Gastroesophageal sphincter (tissue), 4 donors: ENCODE measurements around the gene CCDC92B. TPM values are rescaled to one million over a fixed set of nuclear protein-coding genes. Genes with fewer than 3 reads are reported as not detected.

Source experiments
- ATAC-seq: fragments of 150-250 bp; one replicate; pipeline ENCODE4 v1.9.1; 2016; ENCODE audit warnings: mild to moderate bottlenecking, moderate library complexity
- H3K27ac ChIP-seq, 4 donors: fragments of 200-600 bp; sonication (generic) in 3 of 4; 1 replicate in 3 of 4; 2 replicates in 1 of 4; pipeline ENCODE4 v1.5.1; 2016 to 2019
- H3K27me3 ChIP-seq: fragments of 200-600 bp; sonication (generic); one replicate; pipeline ENCODE4 v1.5.1; 2019
- H3K36me3 ChIP-seq, 2 donors: fragments of 200-600 bp; sonication (generic); one replicate each; pipeline ENCODE4 v1.5.1; 2019; ENCODE audit warnings: control low read depth in 1 of 2
- H3K4me1 ChIP-seq, 3 donors: fragments of 200-600 bp; sonication (generic); 1 replicate in 2 of 3; 2 replicates in 1 of 3; pipeline ENCODE4 v1.5.1; 2016 to 2019; ENCODE audit warnings: control low read depth in 2 of 3
- H3K4me3 ChIP-seq, 2 donors: fragments of 200-600 bp; sonication (generic); one replicate each; pipeline ENCODE4 v1.5.1; 2019; ENCODE audit warnings: mild to moderate bottlenecking in 1 of 2, moderate library complexity in 1 of 2
- H3K9me3 ChIP-seq, 3 donors: fragments of 200-600 bp; sonication (generic); one replicate each; pipeline ENCODE4 v1.5.1; 2017 to 2019; ENCODE audit warnings: control low read depth in 2 of 3
- CTCF ChIP-seq, 4 experiments: fragments of 200-600 bp in 2 of 4; fragments of 450-650 bp in 2 of 4; sonication (generic) in 1 of 4; IDR thresholded peaks; one replicate each; pipeline ENCODE4 v1.5.1; 2017 to 2019; ENCODE audit warnings: antibody characterized with exemption in 4 of 4, mild to moderate bottlenecking in 2 of 4, moderate library complexity in 2 of 4
- EP300 ChIP-seq: sonication (generic); formaldehyde crosslinking; IDR thresholded peaks from one replicate; pipeline ENCODE4 v1.6.1; 2017; ENCODE audit warnings: antibody characterized with exemption, mild to moderate bottlenecking
- POLR2A ChIP-seq, 2 donors: fragments of 450-650 bp; IDR thresholded peaks; one replicate each; pipeline ENCODE4 v1.6.1; 2017; ENCODE audit warnings: antibody characterized with exemption in 2 of 2, mild to moderate bottlenecking in 2 of 2, moderate library complexity in 1 of 2
- POLR2AphosphoS5 ChIP-seq: sonication (generic); formaldehyde crosslinking; IDR thresholded peaks from one replicate; pipeline ENCODE4 v1.6.1; 2017; ENCODE audit warnings: antibody characterized with exemption
- WGBS, 2 donors: methylation state at CpG; one replicate each; pipeline ENCODE4 v1.1.5; 2018; ENCODE audit warnings: low coverage in 1 of 2; 5-methylcytosine and 5-hydroxymethylcytosine counted together
- total RNA-seq, 4 donors: library from RNA; depleted of rRNA; stranded (reverse); fragments of >200 nt; gene quantifications; one replicate each; pipeline ENCODE4 v1.1.0, GENCODE V29; 2016

Gene CCDC92B
- total RNA-seq, 4 donors from 2014 or later, result 0.08 TPM; not detected in 3

- peaks cover 0 to 69% (median 32%) of the 10 kb centered on the region in 3 donors for H3K4me1 ChIP-seq
- peaks cover 0 to 42% of the 10 kb centered on the region in 2 donors for H3K36me3 ChIP-seq
- ATAC-seq, result no peak
- H3K27ac ChIP-seq, result peak overlapping the region in 3 of 4 donors; percentile 10 to 89 (median 31)
- WGBS, 2 donors, result 63 to 82% methylated on average over 3 to 6 of the region's 7 CpGs
- H3K9me3 ChIP-seq, result no peaks in the 10 kb centered on the region
- no peak overlapping the region for H3K4me3 ChIP-seq
- H3K27me3 ChIP-seq, result no peaks in the 10 kb centered on the region
- TF ChIP-seq POLR2AphosphoS5 (no peak), POLR2A (IDR thresholded peaks at IDR 0.05) (no peak), EP300 (no peak), CTCF (IDR thresholded peaks at IDR 0.05) (no peak)
These were observed 44.2 kb downstream of the CCDC92B start for GRCh38 chr17:2705263-2705662.

- peaks cover 0 to 65% (median 28%) of the 10 kb centered on the region in 3 donors for H3K4me1 ChIP-seq
- no peaks in the 10 kb centered on the region for H3K27me3 ChIP-seq
- peaks cover 0 to 46% of the 10 kb centered on the region in 2 donors for H3K36me3 ChIP-seq
- no peaks in the 10 kb centered on the region for H3K9me3 ChIP-seq
- peak overlapping the region in 1 of 4 donors; percentile 89 for H3K27ac ChIP-seq
- H3K4me3 ChIP-seq, result no peak overlapping the region
- TF ChIP-seq EP300 (no peak), CTCF (IDR thresholded peaks at IDR 0.05) (no peak), POLR2A (IDR thresholded peaks at IDR 0.05) (no peak), POLR2AphosphoS5 (no peak)
- no peak for ATAC-seq
- 30 to 63% methylated on average over 1 to 2 of the region's 4 CpGs for WGBS, 2 donors
These were observed 44.6 kb downstream of the CCDC92B start for GRCh38 chr17:2704890-2705248.

GRCh38 chr17:2704031-2704889 is 45.2 kb downstream of the CCDC92B start:
- H3K27ac ChIP-seq, result peak overlapping the region in 1 of 4 donors; percentile 1
- no peak for ATAC-seq
- TF ChIP-seq POLR2A (IDR thresholded peaks at IDR 0.05) (no peak), EP300 (no peak), CTCF (IDR thresholded peaks at IDR 0.05) (no peak), POLR2AphosphoS5 (no peak)
- H3K27me3 ChIP-seq, result no peaks in the 10 kb centered on the region
- H3K36me3 ChIP-seq, result peaks cover 0 to 52% of the 10 kb centered on the region in 2 donors
- no peaks in the 10 kb centered on the region for H3K9me3 ChIP-seq
- H3K4me3 ChIP-seq, result no peak overlapping the region
- H3K4me1 ChIP-seq, result peaks cover 0 to 59% (median 22%) of the 10 kb centered on the region in 3 donors
- WGBS, 2 donors, result 72 to 80% methylated on average over 3 to 5 of the region's 38 CpGs

GRCh38 chr17:2703606-2704005 is 45.8 kb downstream of the CCDC92B start:
- no peak overlapping the region for H3K4me3 ChIP-seq
- peaks cover 0 to 53% (median 15%) of the 10 kb centered on the region in 3 donors for H3K4me1 ChIP-seq
- peak overlapping the region in 1 of 4 donors; percentile 1 for H3K27ac ChIP-seq
- no peaks in the 10 kb centered on the region for H3K9me3 ChIP-seq
- no peak for TF ChIP-seq POLR2AphosphoS5
- TF ChIP-seq CTCF (IDR thresholded peaks at IDR 0.05), result no peak
- no peak for TF ChIP-seq EP300
- no peak for TF ChIP-seq POLR2A (IDR thresholded peaks at IDR 0.05)
- ATAC-seq, result no peak
- peaks cover 0 to 58% of the 10 kb centered on the region in 2 donors for H3K36me3 ChIP-seq
- H3K27me3 ChIP-seq, result no peaks in the 10 kb centered on the region
- WGBS, 2 donors, result 80% methylated on average over 1 to 2 of the region's 16 CpGs

GRCh38 chr17:2703181-2703580 is 46.3 kb downstream of the CCDC92B start:
- TF ChIP-seq EP300 (no peak), POLR2A (IDR thresholded peaks at IDR 0.05) (no peak), POLR2AphosphoS5 (no peak), CTCF (IDR thresholded peaks at IDR 0.05) (no peak)
- H3K4me1 ChIP-seq, result peaks cover 0 to 48% (median 12%) of the 10 kb centered on the region in 3 donors
- no peak overlapping the region for H3K27ac ChIP-seq
- no peak overlapping the region for H3K4me3 ChIP-seq
- no peaks in the 10 kb centered on the region for H3K27me3 ChIP-seq
- ATAC-seq, result no peak
- H3K9me3 ChIP-seq, result no peaks in the 10 kb centered on the region
- 100% methylated on average over 1 of the region's 20 CpGs; no CpG with 5 or more reads in 1 of the 2 donors for WGBS, 2 donors
- H3K36me3 ChIP-seq, result peaks cover 0 to 63% of the 10 kb centered on the region in 2 donors
